SK-N-SH treated with all-trans-retinoic acid at 6 μM for 48 hours (cell line): ENCODE results near the gene HEMK1.

Experiments
- ATAC-seq: fragments of 200-7000 bp; cut with Tn5 transposase; 3 replicates; pipeline ENCODE4 v1.9.1; 2020; ENCODE audit warnings: mild to moderate bottlenecking, moderate library complexity
- ARNTL ChIP-seq: fragments of 450-650 bp; formaldehyde crosslinking; IDR thresholded peaks from 2 replicates; pipeline ENCODE4 v1.5.0; 2020; ENCODE audit warnings: low read depth, mild to moderate bottlenecking, moderate library complexity, borderline replicate concordance
- BACH2 ChIP-seq: fragments of 250-450 bp; sonication (Bioruptor Pico); IDR thresholded peaks from 2 replicates; pipeline ENCODE4 v1.9.0; 2021; ENCODE audit warnings: mild to moderate bottlenecking, borderline replicate concordance
- CREB5 ChIP-seq: fragments of 250-450 bp; sonication (Bioruptor Pico); IDR thresholded peaks from 2 replicates; pipeline ENCODE4 v1.5.1; 2020; ENCODE audit warnings: low read depth, mild to moderate bottlenecking, moderate library complexity
- CSDC2 ChIP-seq: fragments of 250-450 bp; sonication (Bioruptor Pico); IDR thresholded peaks from 2 replicates; pipeline ENCODE4 v1.5.0; 2020; ENCODE audit warnings: mild to moderate bottlenecking, moderate library complexity
- CSRNP3 ChIP-seq: fragments of 250-450 bp; sonication (Bioruptor Pico); IDR thresholded peaks from 2 replicates; pipeline ENCODE4 v1.5.1; 2021; ENCODE audit warnings: mild to moderate bottlenecking, moderate library complexity
- ESRRG ChIP-seq: fragments of 250-450 bp; sonication (Bioruptor Pico); IDR thresholded peaks from 2 replicates; pipeline ENCODE4 v1.6.1; 2021; ENCODE audit warnings: mild to moderate bottlenecking
- GLIS3 ChIP-seq: fragments of 250-450 bp; sonication (Bioruptor Pico); IDR thresholded peaks from 2 replicates; pipeline ENCODE4 v1.5.0; 2020; ENCODE audit warnings: mild to moderate bottlenecking, moderate library complexity
- OSR1 ChIP-seq: fragments of 250-450 bp; sonication (Bioruptor Pico); IDR thresholded peaks from 2 replicates; pipeline ENCODE4 v1.8.0; 2022; ENCODE audit warnings: moderate library complexity, mild to moderate bottlenecking, inconsistent platforms
- PATZ1 ChIP-seq: fragments of 250-450 bp; sonication (Bioruptor Pico); IDR thresholded peaks from 2 replicates; pipeline ENCODE4 v1.8.0; 2020; ENCODE audit warnings: mild to moderate bottlenecking, moderate library complexity, borderline replicate concordance
- POU6F1 ChIP-seq: fragments of 250-450 bp; sonication (Bioruptor Pico); IDR thresholded peaks from 2 replicates; pipeline ENCODE4 v1.8.0; 2021; ENCODE audit warnings: low read depth, mild to moderate bottlenecking, moderate library complexity, borderline replicate concordance
- PPARA ChIP-seq: fragments of 250-450 bp; sonication (Bioruptor Pico); IDR thresholded peaks from 2 replicates; pipeline ENCODE4 v1.5.0; 2020; ENCODE audit warnings: mild to moderate bottlenecking, borderline replicate concordance
- RARB ChIP-seq: fragments of 250-450 bp; sonication (Bioruptor Pico); IDR thresholded peaks from 2 replicates; pipeline ENCODE4 v1.8.0; 2021; ENCODE audit warnings: mild to moderate bottlenecking, moderate library complexity
- SNAI2 ChIP-seq: fragments of 250-450 bp; sonication (Bioruptor Pico); IDR thresholded peaks from 2 replicates; pipeline ENCODE4 v1.5.0; 2020; ENCODE audit warnings: mild to moderate bottlenecking, moderate library complexity
- TOX ChIP-seq: fragments of 250-450 bp; sonication (Bioruptor Pico); IDR thresholded peaks from 2 replicates; pipeline ENCODE4 v1.8.0; 2021; ENCODE audit warnings: mild to moderate bottlenecking, moderate library complexity, borderline replicate concordance
- TSHZ2 ChIP-seq: fragments of 250-450 bp; sonication (Bioruptor Pico); IDR thresholded peaks from 2 replicates; pipeline ENCODE4 v1.5.0; 2020; ENCODE audit warnings: mild to moderate bottlenecking, moderate library complexity
- ZC3H10 ChIP-seq: fragments of 250-450 bp; sonication (Bioruptor Pico); IDR thresholded peaks from 2 replicates; pipeline ENCODE4 v1.5.1; 2021; ENCODE audit warnings: mild to moderate bottlenecking, moderate library complexity
- ZFP3 ChIP-seq: fragments of 250-450 bp; sonication (Bioruptor Pico); IDR thresholded peaks from 2 replicates; pipeline ENCODE4 v1.5.0; 2020; ENCODE audit warnings: mild to moderate bottlenecking, moderate library complexity
- ZNF565 ChIP-seq: fragments of 450-650 bp; formaldehyde crosslinking; conservative IDR thresholded peaks from 2 replicates; pipeline ENCODE4 v1.5.0; 2020; ENCODE audit warnings: low read depth, mild to moderate bottlenecking, moderate library complexity
- ZNF70 ChIP-seq: fragments of 450-650 bp; formaldehyde crosslinking; IDR thresholded peaks from 2 replicates; pipeline ENCODE4 v1.5.0; 2020; ENCODE audit warnings: mild to moderate bottlenecking, moderate library complexity
- ZNF8 ChIP-seq: fragments of 450-650 bp; formaldehyde crosslinking; IDR thresholded peaks from 2 replicates; pipeline ENCODE4 v1.5.0; 2020; ENCODE audit warnings: mild to moderate bottlenecking, moderate library complexity

Gene HEMK1

GRCh38 chr3:50610992-50611463 is 41.7 kb downstream of the HEMK1 start:
- no peak for ATAC-seq
- no peak for TF ChIP-seq POU6F1 (CRISPR knock-in tag)
- no peak for TF ChIP-seq CSRNP3
- no peak for TF ChIP-seq ZC3H10 (CRISPR knock-in tag)
- TF ChIP-seq CREB5, result no peak
- no peak for TF ChIP-seq TOX (CRISPR knock-in tag)
- no peak for TF ChIP-seq ESRRG
- TF ChIP-seq RARB (CRISPR knock-in tag), result no peak
- no peak for TF ChIP-seq ZFP3
- TF ChIP-seq SNAI2 (CRISPR knock-in tag), result no peak
- no peak for TF ChIP-seq ZNF70 (CRISPR knock-in tag)
- no peak for TF ChIP-seq ZNF565 (CRISPR knock-in tag)
- TF ChIP-seq OSR1 (CRISPR knock-in tag), result no peak
- no peak for TF ChIP-seq PPARA (CRISPR knock-in tag)
- no peak for TF ChIP-seq BACH2 (CRISPR knock-in tag)
- TF ChIP-seq GLIS3 (CRISPR knock-in tag), result no peak
- TF ChIP-seq ARNTL, result no peak
- TF ChIP-seq PATZ1 (CRISPR knock-in tag), result no peak
- no peak for TF ChIP-seq ZNF8
- no peak for TF ChIP-seq CSDC2 (CRISPR knock-in tag)

- peak; percentile 83 for ATAC-seq
- TF ChIP-seq POU6F1 (CRISPR knock-in tag), result no peak
- TF ChIP-seq ZNF8, result peak; percentile 42; the same call in 1 of the 2 replicates
- TF ChIP-seq ZFP3, result no peak; the same call in 1 of the 2 replicates
- 0 out of 2 replicates have a peak, but pooled peaks have one; percentile 15 for TF ChIP-seq CSDC2 (CRISPR knock-in tag)
- TF ChIP-seq TOX (CRISPR knock-in tag), result no peak
- no peak for TF ChIP-seq TSHZ2 (CRISPR knock-in tag)
- no peak for TF ChIP-seq ZNF70 (CRISPR knock-in tag)
- TF ChIP-seq, all 23 proteins: peak for 2
Measured at GRCh38 chr3:50611464-50612233, 42.3 kb downstream of the HEMK1 start, which contains the start of gene CISH. Gene CISH, minus strand, starts transcription at chr3:50611774. Its CDS starts 124 bp downstream, at chr3:50611650.
